Epidermal melanocyte (primary cell): ENCODE results near the gene ITGB4.

Experiments
- DNase-seq: peaks from one replicate; pipeline ENCODE4 v3.0.0; 2011; ENCODE audit warnings: low spot score; ENCODE audit not compliant: insufficient read length

Gene ITGB4

DNA sequence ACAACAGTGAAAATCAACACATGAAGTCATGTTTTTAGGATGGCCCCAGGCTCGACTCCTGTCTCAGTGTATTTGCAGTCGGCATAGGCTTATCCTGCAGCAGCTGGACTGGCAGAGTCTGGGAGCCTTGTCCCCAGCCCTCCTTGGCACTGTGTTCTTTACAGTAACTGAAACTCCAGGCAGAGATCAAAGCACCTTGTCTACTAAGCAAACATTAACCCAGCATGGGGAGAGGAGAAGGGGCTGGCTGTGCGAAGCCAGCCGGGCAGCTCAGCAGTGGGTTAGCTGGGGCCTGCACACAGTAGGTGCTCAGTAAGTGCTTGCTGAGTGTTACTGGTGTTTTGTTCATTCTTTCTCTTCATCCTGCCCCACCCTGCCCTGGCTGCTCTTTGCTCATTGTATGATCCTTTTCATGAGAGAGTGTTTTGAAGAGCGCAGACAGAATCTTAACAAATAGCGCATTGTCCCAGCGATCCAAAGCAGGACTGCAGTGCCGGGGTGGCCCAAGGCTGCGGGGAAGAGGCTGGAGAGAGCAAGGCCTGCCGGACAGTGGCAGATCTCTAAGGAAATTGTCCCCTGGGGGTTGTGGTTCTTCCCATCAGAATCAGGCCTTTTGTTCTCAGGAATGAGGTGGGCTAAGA lies 23.5 kb upstream of the ITGB4 start:
- peak; percentile 89 for DNase-seq

DNA sequence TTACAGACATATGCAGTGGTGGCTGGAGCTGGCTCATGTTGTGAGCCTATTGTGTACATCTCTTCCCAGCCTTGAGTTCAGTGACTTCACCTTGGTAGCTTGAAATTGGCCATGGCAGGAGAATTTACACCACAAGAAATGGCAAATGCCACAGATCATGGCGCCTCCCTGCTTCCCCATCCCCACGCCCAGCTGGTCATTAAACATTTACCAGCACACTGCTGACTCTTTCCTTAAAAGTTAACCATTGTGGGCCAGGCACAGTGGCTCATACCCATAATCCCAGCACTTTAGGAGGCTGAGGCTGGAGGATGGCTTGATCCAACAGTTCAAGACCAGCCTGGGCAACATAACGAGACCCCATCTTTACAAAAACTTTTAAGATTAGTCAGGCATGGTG lies 22.6 kb upstream of the ITGB4 start:
- DNase-seq = no peak

DNA sequence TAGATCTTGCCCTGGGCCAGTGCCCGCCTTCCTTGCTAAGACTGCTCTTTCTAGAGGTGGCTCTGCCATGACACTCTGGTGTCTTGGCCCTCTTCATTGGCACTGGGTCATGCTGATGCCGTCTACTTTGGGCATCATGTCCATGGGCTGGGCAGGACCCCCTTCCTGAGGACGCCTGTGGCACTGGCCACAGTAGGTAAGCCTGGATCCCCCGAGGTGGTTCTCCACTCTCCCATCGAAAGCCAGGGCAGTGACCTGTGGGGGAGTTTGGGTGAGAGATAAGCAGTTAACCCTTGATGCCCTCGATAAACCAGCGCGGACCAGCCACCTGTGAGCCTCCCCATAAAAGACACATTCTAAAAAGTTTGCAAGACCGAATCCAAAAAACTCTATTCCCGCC lies 20.0 kb upstream of the ITGB4 start:
- DNase-seq = no peak

DNA sequence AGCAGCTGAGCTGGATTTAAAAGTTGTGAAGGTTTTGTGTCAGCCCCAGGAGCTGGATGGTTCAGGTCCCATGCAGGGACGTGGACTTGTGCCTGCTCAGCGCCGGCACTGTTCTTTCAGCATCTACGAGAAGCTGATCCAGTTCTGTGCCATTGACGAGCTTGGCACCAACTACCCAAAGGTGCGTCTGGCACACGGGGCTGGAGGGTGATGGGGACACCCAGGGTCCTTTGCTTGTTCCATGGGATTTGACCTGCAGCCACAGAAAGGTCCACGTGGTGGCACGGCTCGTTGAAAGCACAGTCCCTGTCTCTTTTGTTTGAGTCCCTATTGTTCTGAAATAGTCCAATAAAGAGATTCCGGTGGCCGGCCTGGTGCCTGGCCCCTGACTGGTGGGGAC lies 18.1 kb upstream of the ITGB4 start:
- no peak for DNase-seq

DNA sequence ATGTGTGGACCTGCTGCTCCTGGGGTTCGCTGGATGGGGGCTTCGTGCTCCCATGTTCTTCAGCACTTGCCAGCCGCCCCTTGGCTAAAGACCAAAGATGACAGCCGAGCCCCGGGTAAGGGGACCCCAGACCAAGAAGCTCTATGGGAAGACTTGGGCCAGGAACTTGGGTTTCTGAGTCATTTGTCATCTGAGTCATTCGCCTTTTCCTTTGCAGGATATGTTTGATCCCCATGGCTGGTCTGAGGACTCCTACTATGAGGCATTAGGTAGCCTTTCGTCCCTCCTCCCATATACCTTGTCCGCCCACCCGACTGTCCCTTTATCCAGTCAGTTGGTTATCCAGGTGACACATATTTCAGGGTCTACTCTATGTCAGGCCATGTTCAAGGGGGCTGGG lies 17.7 kb upstream of the ITGB4 start:
- DNase-seq = no peak

DNA sequence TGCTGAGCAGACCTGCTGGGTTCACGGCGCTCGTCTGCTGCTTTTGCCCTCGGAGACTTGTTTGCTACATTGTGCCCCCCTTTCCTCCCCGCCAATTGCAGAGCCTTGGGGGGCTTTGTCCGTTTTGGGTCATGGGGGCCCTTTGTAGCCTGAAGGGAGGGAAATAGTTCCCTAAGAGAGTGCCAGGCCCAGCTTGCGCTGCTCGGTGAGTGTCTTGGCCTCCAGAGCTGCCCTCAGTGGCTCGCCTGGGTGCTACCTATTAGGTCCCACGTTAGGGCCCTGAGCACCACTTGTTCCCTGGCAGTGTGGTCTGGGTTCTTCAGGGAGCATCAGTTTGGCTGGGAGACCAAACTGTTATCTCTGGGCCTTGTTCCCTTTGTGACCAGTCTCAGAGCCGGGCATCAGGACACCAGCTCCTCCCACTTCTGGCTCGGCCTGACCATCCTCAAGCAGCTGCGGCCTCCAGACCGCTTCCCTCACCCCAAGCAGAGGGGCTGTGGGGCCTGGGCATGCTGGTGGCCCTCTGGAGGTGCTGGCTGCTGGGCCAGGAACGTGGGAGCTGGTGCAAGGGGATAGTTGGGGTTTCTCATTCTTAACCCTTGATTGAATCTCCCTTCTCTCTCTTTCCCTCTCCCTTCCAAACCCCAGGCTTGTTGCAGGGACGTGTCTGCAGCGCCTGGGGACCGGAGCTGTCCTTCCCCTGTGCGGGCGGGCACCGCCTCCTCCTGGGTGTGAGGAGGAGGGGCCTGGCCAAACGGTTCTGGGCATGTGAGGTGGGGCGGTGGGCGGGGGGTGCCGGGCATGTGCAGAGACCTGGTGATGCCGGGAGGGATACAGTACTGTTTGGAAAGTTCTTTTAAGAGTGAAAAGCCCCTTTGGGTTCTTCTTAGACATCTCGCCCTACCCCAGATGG lies 16.0 kb upstream of the ITGB4 start:
- no peak for DNase-seq

DNA sequence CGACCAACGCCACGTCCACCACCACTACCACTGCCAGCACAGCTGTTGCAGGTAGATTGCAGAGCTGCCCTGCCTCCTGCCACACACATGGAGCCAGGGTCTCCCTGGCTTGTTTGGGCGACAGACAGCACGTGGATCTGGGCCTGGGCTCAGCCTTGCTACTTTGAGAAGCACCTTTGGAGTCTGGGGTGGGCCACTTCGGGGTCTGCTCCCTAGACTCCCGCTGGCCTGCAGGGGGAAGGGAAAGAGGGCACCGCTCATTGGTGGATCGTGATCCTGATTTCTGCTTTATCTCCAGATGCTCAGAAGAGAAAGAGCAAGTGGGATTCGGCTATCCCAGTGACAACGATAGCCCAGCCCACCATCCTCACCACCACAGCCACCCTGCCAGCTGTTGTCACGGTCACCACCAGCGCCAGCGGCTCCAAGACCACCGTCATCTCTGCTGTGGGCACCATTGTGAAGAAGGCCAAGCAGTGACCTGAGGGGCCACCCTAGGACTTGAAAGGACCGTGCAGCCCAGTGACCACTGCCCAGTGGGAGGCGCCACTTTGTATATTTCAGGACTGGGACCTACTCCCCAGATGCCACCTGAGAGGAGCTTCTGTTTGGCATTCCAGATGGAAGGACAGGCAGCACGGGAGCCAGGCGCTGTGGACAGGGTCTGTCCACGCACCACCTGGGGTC lies 15.1 kb upstream of the ITGB4 start:
- no peak for DNase-seq

DNA sequence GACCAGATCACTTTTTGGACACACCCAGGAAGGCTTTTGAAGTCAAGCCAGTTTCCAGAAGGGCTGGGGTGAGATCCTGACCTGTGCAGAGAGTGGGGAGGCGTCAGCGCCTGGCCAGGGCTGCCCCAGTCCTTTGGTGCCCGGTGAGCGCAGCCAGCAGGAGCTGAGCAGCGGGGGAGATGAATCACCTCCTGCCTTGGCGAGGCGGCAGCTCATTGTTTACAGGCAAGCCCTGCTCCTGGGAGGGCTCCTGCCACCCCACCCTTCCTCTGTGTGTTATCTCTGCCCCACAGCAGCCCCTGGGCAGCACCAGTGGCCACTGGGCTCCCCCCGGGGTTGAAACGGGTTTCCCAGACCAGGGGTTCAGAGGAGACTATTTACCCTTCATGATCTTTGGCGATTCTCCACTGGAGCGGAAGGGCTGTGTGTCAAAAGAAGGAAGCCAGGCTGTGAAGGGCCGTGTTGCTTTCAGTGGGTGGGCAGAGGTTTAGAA lies 14.1 kb upstream of the ITGB4 start:
- no peak for DNase-seq

DNA sequence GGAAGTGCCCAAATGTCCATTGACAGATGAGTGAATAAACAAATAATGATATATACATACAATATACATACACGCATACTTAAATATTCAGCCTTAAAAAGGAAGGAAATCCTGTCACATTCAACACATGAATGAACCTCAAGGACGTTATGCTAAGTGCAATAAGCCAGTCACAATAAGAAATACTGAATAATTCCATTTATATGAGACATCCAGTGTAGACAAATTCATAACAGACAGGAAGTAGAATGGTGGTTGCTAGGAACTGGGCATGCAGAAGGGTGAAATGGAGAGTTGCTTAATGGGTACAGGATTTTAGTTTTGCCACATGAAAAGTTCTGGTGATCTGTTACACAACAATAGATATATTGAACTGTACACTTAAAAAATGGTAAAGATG lies 8.8 kb upstream of the ITGB4 start:
- DNase-seq = no peak

DNA sequence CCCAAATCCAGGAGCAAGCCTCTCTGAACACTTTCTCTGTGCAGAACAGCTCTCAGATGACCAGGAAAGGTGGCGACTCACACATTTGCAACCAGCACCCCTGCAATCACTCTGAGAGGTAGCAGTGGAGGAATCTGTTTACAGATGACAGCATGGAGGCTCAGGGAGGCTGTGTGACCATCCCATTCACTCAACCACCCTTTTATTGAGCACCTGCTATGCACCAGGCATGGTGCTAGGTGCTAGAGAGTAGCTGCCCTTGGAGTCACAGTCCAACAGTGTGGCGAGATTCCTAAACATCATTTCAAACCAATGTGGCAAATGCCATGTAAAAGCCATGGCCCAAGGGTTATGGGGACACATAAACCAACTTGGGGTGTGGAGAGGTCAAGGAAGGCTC lies 1.5 kb upstream of the ITGB4 start:
- no peak for DNase-seq

DNA sequence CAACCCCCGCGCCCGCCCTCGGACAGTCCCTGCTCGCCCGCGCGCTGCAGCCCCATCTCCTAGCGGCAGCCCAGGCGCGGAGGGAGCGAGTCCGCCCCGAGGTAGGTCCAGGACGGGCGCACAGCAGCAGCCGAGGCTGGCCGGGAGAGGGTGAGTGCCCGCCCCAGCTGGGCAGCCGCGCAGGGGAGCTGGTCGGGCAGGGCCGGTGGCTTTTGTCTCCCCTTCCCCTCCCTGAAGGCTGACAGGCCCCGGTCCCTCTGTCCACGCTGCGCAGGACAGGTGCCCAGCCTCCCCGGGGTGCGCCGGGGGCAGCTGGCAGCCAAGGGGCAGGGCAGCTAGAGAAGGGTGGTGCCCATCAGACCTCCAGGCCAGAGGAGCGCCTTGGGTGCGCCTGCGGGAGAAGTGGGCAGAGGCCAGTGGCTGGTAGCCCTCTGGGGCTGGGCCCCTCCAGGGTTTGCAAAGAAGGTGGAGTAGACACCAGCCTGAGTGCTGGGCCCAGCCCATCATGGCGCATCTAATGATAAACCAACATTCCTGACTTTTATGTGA lies 278 bp downstream of the ITGB4 start:
- no peak for DNase-seq

DNA sequence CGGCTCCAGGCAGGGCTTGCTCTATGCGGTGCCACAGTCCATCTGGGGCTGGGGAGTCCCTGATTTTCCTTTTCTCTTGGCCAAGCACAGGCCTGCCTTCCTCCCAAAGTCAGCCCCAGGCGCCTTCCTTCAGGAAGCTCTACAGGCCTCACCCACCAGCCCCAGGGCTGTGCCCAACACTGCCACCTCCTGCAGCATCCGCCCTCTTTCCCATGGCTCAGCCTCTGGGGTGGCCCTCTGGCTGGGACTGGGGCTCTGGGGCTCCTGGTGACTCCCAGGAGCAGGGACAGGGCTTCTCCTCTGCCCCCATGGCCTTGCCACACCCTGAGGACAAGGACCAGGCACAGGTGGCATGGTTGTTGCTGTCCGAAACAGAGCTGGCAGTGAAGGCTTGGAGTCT lies 817 bp downstream of the ITGB4 start:
- no peak for DNase-seq

DNA sequence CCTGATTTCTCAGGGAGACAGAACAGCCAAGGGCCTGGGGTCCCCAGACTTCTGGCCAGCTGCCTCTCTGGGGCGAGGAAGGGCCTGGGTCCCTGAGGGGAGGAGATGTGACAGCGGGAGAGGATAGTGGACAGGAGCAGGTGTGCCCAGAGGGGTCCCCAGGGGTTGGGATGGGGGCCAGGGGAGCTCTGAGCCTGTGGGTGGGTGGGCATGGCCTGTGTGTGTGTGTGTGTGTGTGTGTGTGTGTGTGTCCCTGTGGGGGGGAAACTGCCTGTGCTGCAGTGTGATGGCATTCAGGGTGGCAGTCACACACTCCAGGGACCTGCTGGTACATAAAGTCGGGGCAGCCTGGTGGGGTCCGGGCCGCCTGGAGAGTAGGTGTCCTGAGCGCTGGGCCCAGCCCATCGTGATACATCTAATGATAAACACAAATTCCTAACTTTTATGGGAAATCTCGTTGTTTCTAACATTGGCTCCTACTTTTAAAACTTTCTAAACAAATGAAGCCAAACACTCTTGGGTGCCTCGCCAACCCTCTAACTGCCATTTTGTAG lies 1.4 kb downstream of the ITGB4 start:
- no peak for DNase-seq

DNA sequence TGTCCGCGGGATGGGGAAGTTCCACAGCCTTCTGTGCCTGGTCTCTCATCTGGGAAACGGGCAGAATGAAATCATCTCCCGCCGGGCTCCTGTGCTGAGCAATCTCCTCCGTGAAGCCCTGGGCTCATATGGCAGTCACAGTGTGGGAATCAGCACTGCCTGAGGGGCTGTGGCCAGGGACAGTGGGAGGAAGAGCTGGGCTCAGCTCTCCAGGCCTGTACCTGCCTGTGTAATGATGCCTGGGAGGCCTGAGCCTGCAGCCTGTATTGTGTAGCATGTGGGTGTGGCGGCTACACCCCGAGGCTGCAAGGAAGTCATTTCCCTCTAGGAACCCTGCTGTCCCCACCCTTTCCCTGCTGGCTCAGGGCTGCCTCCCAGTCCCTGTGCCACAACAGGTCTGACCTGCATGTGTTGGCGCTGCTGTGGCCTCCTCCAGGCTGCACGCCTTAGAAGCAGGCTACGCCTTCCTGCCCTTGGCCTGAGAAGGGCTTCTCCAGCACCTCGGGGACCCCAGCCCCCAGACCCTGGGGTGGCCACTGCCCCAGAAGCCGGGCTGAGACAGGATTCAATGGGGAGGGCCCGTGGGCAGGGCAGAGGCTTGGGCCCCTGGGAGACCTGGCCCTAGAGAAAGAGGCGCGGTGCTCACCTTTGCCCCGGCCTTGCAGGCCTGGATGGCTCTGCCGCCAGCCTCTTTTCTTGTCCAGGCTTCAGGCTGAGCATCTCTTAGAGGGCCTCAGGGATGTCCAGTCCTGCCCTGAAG lies 2.1 kb downstream of the ITGB4 start:
- no peak for DNase-seq

DNA sequence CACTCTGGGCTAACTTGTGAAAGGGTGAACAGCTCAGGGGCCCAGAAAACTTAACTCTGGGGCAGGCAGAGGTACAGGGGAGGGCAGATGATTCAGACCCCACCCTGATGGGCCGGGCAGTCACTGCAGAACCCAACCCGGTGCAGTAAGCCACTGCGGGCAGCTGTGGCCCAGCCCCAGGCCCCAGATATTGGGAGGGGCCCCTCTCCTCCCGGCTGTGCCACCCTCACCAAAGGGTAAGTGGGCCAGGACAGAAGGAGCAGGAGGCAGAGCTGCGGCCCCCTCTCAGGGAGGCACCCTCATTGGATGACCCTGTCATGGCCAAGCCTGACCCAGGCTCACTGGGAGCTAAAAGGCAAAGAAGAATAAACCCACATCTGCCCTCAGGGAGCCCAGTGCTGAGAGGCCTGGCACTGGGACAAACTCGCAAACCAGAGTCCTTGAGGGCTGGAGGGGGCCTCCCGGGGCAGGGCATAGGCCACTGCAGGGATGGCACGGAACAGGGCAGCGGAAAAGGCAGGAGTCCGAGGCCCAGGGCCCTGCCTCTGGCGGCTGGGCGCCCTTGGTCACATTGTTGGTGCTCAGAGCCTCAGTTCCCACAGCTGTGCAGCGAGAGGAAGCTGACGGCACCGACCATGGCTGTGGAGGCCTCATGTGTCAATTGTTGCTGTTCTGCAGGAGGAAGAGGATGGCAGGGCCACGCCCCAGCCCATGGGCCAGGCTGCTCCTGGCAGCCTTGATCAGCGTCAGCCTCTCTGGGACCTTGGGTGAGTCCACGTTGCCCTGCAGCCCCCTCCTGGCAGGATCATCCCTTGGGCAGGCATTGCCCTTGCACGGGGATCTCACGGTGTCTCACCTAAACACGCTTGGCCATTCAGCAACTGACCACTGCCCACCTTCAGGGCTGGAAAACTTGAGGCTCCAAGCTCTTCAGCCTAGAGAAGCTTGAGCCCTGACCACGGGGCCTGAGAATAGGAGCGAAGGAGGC lies 3.1 kb downstream of the ITGB4 start:
- no peak for DNase-seq

DNA sequence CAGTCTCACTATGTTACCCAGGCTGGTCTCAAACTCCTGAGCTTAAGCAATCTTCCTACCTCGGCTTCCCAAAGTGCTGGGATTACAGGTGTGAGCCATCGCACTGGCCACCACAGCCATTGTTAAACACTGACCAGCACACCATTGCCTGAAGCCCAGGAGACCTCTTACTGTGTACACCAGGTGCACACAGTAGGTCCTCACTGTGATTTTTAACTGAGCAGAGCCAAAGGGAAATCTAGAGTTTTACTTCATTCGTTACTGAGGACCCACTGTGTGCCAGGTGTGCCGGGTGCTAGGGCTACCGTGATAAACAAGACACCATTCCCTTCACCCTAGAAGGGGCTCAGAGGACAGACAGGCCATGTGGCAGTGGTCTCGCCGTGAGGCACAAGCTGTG lies 4.2 kb downstream of the ITGB4 start:
- no peak for DNase-seq

DNA sequence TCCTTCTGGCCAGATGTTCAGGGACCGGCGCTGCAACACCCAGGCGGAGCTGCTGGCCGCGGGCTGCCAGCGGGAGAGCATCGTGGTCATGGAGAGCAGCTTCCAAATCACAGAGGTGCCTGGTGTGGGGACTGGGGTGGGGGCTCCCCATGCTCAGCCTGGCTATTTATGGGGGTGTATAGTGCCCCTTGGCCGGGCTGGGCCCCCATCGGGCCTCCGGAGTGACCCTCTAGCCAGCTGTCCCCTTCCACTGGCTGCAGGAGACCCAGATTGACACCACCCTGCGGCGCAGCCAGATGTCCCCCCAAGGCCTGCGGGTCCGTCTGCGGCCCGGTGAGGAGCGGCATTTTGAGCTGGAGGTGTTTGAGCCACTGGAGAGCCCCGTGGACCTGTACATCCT lies 6.1 kb downstream of the ITGB4 start:
- no peak for DNase-seq

DNA sequence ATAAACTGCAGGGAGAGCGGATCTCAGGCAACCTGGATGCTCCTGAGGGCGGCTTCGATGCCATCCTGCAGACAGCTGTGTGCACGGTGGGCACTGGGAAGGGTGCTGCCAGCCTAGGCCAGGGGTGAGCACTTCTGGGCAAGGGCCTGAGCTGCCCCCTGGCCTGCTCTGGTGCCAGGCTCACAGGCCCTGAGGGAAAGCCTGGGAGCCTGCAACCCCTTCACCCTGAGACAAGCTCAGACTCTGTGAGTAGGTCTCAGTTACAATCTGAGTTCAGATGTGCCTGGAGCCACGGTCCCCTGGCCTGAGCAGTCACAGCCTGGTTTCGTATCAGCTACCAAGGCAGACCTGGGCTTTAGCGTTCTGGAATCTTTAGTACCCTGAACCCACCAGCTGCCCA lies 8.1 kb downstream of the ITGB4 start:
- DNase-seq = no peak

DNA sequence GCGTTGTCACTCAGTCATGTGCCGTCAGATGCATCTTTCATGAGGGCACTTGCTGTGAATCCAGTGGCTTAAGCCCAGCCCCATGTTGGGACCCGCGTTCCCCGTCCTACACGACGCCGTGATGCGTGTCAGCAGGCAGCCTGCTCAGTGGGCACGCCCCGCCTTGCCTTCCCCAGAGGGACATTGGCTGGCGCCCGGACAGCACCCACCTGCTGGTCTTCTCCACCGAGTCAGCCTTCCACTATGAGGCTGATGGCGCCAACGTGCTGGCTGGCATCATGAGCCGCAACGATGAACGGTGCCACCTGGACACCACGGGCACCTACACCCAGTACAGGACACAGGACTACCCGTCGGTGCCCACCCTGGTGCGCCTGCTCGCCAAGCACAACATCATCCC lies 8.8 kb downstream of the ITGB4 start:
- no peak for DNase-seq
